ENCODE results near the gene SARM1. TPM values are rescaled to one million over a fixed set of nuclear protein-coding genes. Genes with fewer than 3 reads are reported as not detected.

The SARM1 gene
- total and polyA plus RNA-seq, 2 of the 8 experiments (the other 6 are each of a cell fraction or from before 2014, with no cell fraction given), result 5.8 to 9.2 TPM

- Histone ChIP-seq H3K27ac (ENCODE audit: low read depth, low read length) (no peak overlapping the region), H3K18ac (ENCODE audit: extremely low read depth, low read length) (no peak overlapping the region), H3K79me2 (ENCODE audit: control insufficient read depth in 1 of 2, insufficient read depth in 2 of 2, low read length in 2 of 2) (no peaks in the 10 kb centered on the region), H3K27me3 (replicated peaks in 1 of 4; ENCODE audit: control insufficient read depth in 3 of 4, extremely low read depth in 1 of 4, insufficient read depth in 3 of 4, low read length in 3 of 4) (no peaks in the 10 kb centered on the region), H2AK5ac (ENCODE audit: low read depth, low read length) (no peak overlapping the region), H3K9ac (replicated peaks in 1 of 4; ENCODE audit: extremely low read depth in 1 of 4, low read depth in 3 of 4, low read length in 3 of 4) (no peak overlapping the region), H2AFZ (ENCODE audit: low read length) (no peak overlapping the region), H4K5ac (ENCODE audit: insufficient read length, low read depth, low read length) (no peak overlapping the region), H3K23ac (ENCODE audit: insufficient read length) (no peak overlapping the region), H3K4me1 (replicated peaks in 1 of 4; ENCODE audit: control insufficient read depth in 3 of 4, insufficient read depth in 4 of 4, low read length in 3 of 4) (peaks cover 0 to 4% (median 0%) of the 10 kb centered on the region in 4 experiments; a peak in 3 of 7 replicates), H2BK20ac (ENCODE audit: low read length) (no peak overlapping the region), H2BK12ac (ENCODE audit: low read depth, low read length) (no peak overlapping the region), H3K14ac (ENCODE audit: insufficient read length) (no peak overlapping the region), H3K56ac (replicated peaks; ENCODE audit: insufficient read length, low read depth, low read length) (no peak overlapping the region), H3K4me2 (ENCODE audit: insufficient read depth in 1 of 2, low read depth in 2 of 2, low read length in 2 of 2) (no peak overlapping the region), H4K91ac (replicated peaks; ENCODE audit: insufficient read length, low read length) (no peak overlapping the region), H2BK120ac (replicated peaks; ENCODE audit: low read depth, low read length) (no peak overlapping the region), H2BK5ac (ENCODE audit: low read depth, low read length) (no peak overlapping the region), H3K36me3 (ENCODE audit: control insufficient read depth in 2 of 4, insufficient read depth in 4 of 4, low read length in 3 of 4) (peaks cover 13 to 47% (median 35%) of the 10 kb centered on the region in 4 experiments), H3K79me1 (ENCODE audit: low read depth, low read length) (no peaks in the 10 kb centered on the region), H4K8ac (ENCODE audit: extremely low read depth, insufficient read depth, low read length) (no peak overlapping the region), H4K20me1 (replicated peaks in 1 of 2; ENCODE audit: control insufficient read depth in 1 of 2, insufficient read depth in 2 of 2, low read length in 2 of 2) (peaks cover 11 to 17% of the 10 kb centered on the region in 2 experiments), H3K4ac (replicated peaks; ENCODE audit: insufficient read length, low read depth, low read length) (no peak overlapping the region), H2BK15ac (ENCODE audit: low read length) (no peak overlapping the region), H3K4me3 (ENCODE audit: extremely low read depth in 1 of 4, insufficient read depth in 2 of 4, low read depth in 3 of 4, low read length in 4 of 4) (no peak overlapping the region), H3K23me2 (ENCODE audit: low read depth, low read length) (no peaks in the 10 kb centered on the region), H3K9me3 (ENCODE audit: insufficient read depth in 2 of 2, low read depth in 1 of 2, low read length in 1 of 2) (no peaks in the 10 kb centered on the region)
- CTCF ChIA-PET (ENCODE audit: partially characterized antibody), result interaction anchor here (1.0 kb wide), 1 partner anchor 9 kb away, joined by 3 read pairs; the partner anchor contains the start of gene TNFAIP1
- no peak for DNase-seq (ENCODE audit: low read depth in 1 of 2, low spot score in 2 of 2)
- no peak for FAIRE-seq
- POLR2A ChIA-PET (ENCODE audit: partially characterized antibody), result interaction anchor here (1.0 to 9.7 kb wide), 5 partner anchors 9 to 42 kb away, joined by 3 to 92 read pairs (median 5); partner anchors contain the start of genes IFT20, POLDIP2 and TNFAIP1
- WGBS, 2 experiments (ENCODE audit: extremely low coverage in 1 of 2, insufficient coverage in 1 of 2, insufficient read length in 1 of 2, insufficient replicate concordance in 2 of 2, low coverage in 1 of 2, low lambda C conversion rate in 2 of 2, missing lambda C conversion rate in 1 of 2), result 92% methylated on average over 19 of the region's 19 CpGs; no CpG with 5 or more reads in 1 of the 2 experiments
- no peak for TF ChIP-seq MAX (IDR thresholded peaks at IDR 0.05)
- no peak for TF ChIP-seq SUZ12 (IDR thresholded peaks at IDR 0.05; ENCODE audit: low read length)
Observed at GRCh38 chr17:28344435-28344901, 27.0 kb upstream of the SARM1 start.

Data from H1 (cell line).